ENCODE measurements around the gene CD84. TPM values are rescaled to one million over a fixed set of nuclear protein-coding genes. Genes with fewer than 3 reads are reported as not detected.

Gene CD84
- total and polyA plus RNA-seq, 2 experiments from 2014 or later, result 0.23 to 0.74 TPM

- 86% methylated on average over 10 of the region's 10 CpGs for WGBS (ENCODE audit: low lambda C conversion rate, missing lambda C conversion rate)
- Histone ChIP-seq H3K4me1 (ENCODE audit: insufficient read depth) (peaks cover 12% of the 10 kb centered on the region), H3K9me3 (ENCODE audit: low read depth) (no peaks in the 10 kb centered on the region), H3K36me3 (replicated peaks; ENCODE audit: insufficient read depth, low read depth) (no peaks in the 10 kb centered on the region), H3K79me2 (no peaks in the 10 kb centered on the region), H2AFZ (no peak overlapping the region), H3K4me2 (no peak overlapping the region), H4K20me1 (ENCODE audit: insufficient read depth, poor library complexity, severe bottlenecking) (no peaks in the 10 kb centered on the region), H3K27ac (no peak overlapping the region), H3K4me3 (no peak overlapping the region), H3K27me3 (no peaks in the 10 kb centered on the region), H3K9me2 (replicated peaks; ENCODE audit: insufficient read depth) (no peaks in the 10 kb centered on the region)
- DNase-seq (ENCODE audit: low spot score), result no peak
- TF ChIP-seq EZH2 (IDR thresholded peaks at IDR 0.05; ENCODE audit: borderline replicate concordance) (no peak), CTCF (IDR thresholded peaks at IDR 0.05; ENCODE audit: poor library complexity) (no peak), EZH2phosphoT487 (IDR thresholded peaks at IDR 0.05; ENCODE audit: low read depth, severe bottlenecking, unreplicated experiment) (no peak)
Measured at GRCh38 chr1:160625725-160626498, 46.6 kb upstream of the CD84 start.

- Histone ChIP-seq H3K27ac (no peak overlapping the region), H3K27me3 (no peaks in the 10 kb centered on the region), H3K36me3 (replicated peaks; ENCODE audit: insufficient read depth, low read depth) (no peaks in the 10 kb centered on the region), H3K4me2 (no peak overlapping the region), H3K4me1 (ENCODE audit: insufficient read depth) (peaks cover 6% of the 10 kb centered on the region), H3K4me3 (no peak overlapping the region), H3K9me2 (replicated peaks; ENCODE audit: insufficient read depth) (no peaks in the 10 kb centered on the region), H4K20me1 (ENCODE audit: insufficient read depth, poor library complexity, severe bottlenecking) (no peaks in the 10 kb centered on the region), H3K79me2 (no peaks in the 10 kb centered on the region), H3K9me3 (ENCODE audit: low read depth) (no peaks in the 10 kb centered on the region), H2AFZ (no peak overlapping the region)
- TF ChIP-seq EZH2phosphoT487 (IDR thresholded peaks at IDR 0.05; ENCODE audit: low read depth, severe bottlenecking, unreplicated experiment), result no peak
- no peak for TF ChIP-seq EZH2 (IDR thresholded peaks at IDR 0.05; ENCODE audit: borderline replicate concordance)
- no peak for TF ChIP-seq CTCF (IDR thresholded peaks at IDR 0.05; ENCODE audit: poor library complexity)
- 91% methylated on average over 1 of the region's 1 CpG for WGBS (ENCODE audit: low lambda C conversion rate, missing lambda C conversion rate)
- no peak for DNase-seq (ENCODE audit: low spot score)
Measured at GRCh38 chr1:160625321-160625720, 46.0 kb upstream of the CD84 start.

- Histone ChIP-seq H3K27me3 (no peaks in the 10 kb centered on the region), H2AFZ (no peak overlapping the region), H4K20me1 (ENCODE audit: insufficient read depth, poor library complexity, severe bottlenecking) (no peaks in the 10 kb centered on the region), H3K79me2 (no peaks in the 10 kb centered on the region), H3K4me2 (no peak overlapping the region), H3K4me1 (ENCODE audit: insufficient read depth) (no peaks in the 10 kb centered on the region), H3K9me3 (ENCODE audit: low read depth) (no peaks in the 10 kb centered on the region), H3K4me3 (no peak overlapping the region), H3K27ac (no peak overlapping the region), H3K9me2 (replicated peaks; ENCODE audit: insufficient read depth) (no peaks in the 10 kb centered on the region), H3K36me3 (replicated peaks; ENCODE audit: insufficient read depth, low read depth) (no peaks in the 10 kb centered on the region)
- 90% methylated on average over 3 of the region's 3 CpGs for WGBS (ENCODE audit: low lambda C conversion rate, missing lambda C conversion rate)
- TF ChIP-seq EZH2phosphoT487 (IDR thresholded peaks at IDR 0.05; ENCODE audit: low read depth, severe bottlenecking, unreplicated experiment) (no peak), CTCF (IDR thresholded peaks at IDR 0.05; ENCODE audit: poor library complexity) (no peak), EZH2 (IDR thresholded peaks at IDR 0.05; ENCODE audit: borderline replicate concordance) (no peak)
- DNase-seq (ENCODE audit: low spot score), result no peak
Measured at GRCh38 chr1:160624464-160624863, 45.2 kb upstream of the CD84 start.
